ENCODE data around the gene RDX.

DNA sequence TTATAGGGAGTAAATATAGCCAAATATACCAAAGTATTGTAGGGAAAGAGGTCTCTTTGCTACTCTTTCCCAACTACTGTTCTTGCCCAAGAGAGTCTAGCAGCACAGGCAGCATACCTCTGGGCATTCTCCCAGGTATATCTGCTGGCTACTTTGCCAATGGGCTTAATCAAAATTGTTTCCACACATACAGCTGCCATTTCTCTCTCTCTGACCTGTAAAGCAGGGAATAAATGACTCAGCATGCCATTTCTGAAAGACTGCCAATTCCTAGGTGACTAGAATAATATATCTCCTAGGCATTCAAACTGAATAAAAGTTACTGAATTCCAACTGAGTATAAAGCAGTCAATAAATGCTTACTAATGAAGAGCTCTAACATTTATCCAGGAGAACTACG lies 44.6 kb downstream of the RDX start:
- no peak for TF ChIP-seq TAF1 (IDR thresholded peaks at IDR 0.05; ENCODE audit: low read depth)
- TF ChIP-seq YY1 (IDR thresholded peaks at IDR 0.05; ENCODE audit: low read depth): peak; percentile 47; the same call in 1 of the 2 replicates
